ENCODE measurements around the gene SYNPO2. TPM values are rescaled to one million over a fixed set of nuclear protein-coding genes. Genes with fewer than 3 reads are reported as not detected.

The SYNPO2 gene
- total and polyA plus RNA-seq, 2 donors (not counting 1 experiment from before 2014, with no cell fraction given) = 40.1 to 71.7 TPM

DNA sequence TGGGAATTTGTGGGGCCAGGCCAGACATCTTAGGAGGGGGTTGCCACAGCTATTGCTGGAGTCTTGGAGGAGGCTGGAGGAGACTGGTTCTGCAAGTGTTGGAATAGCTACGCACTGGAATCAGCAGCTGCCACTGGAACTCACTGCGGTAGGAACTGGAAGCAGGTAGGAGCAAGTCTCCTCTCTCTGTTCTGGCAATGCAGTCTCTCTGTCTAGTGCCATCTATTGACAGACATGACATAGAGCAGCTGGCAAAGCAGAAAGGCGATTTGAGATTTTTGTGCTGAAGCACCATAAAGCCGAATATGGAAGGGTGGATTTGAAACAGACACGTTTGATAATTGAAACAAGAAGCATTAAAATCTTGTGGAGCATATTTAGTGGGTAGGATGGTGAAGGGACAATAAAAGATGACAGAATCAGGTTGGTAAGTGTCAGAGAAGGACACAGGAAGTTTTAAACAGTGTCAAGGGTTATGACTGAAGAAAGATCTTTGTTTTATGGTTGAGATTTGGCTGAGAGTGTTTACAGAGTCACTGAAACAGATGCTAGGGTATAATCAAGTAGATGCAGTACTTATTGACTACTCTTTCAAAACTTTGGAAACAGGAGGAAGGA is 23.5 kb upstream of the SYNPO2 start:
- no peaks in the 10 kb centered on the region for H3K36me3 ChIP-seq (ENCODE audit: control insufficient read depth, insufficient read depth, low read length)
- H3K4me2 ChIP-seq (ENCODE audit: extremely low read depth, insufficient read depth, low read length) = peak overlapping the region; percentile 49
- TF ChIP-seq, protein P1, sequence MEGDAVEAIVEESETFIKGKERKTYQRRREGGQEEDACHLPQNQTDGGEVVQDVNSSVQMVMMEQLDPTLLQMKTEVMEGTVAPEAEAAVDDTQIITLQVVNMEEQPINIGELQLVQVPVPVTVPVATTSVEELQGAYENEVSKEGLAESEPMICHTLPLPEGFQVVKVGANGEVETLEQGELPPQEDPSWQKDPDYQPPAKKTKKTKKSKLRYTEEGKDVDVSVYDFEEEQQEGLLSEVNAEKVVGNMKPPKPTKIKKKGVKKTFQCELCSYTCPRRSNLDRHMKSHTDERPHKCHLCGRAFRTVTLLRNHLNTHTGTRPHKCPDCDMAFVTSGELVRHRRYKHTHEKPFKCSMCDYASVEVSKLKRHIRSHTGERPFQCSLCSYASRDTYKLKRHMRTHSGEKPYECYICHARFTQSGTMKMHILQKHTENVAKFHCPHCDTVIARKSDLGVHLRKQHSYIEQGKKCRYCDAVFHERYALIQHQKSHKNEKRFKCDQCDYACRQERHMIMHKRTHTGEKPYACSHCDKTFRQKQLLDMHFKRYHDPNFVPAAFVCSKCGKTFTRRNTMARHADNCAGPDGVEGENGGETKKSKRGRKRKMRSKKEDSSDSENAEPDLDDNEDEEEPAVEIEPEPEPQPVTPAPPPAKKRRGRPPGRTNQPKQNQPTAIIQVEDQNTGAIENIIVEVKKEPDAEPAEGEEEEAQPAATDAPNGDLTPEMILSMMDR (conservative IDR thresholded peaks at IDR 0.05 in 1 of 2, IDR thresholded peaks at IDR 0.05 in 1 of 2; ENCODE audit: low read depth in 1 of 2, low read length in 2 of 2) = peak; percentile 51 to 76
- TF ChIP-seq EZH2 (IDR thresholded peaks at IDR 0.05; ENCODE audit: low read length, missing control alignments) = no peak
- no peaks in the 10 kb centered on the region for H3K27me3 ChIP-seq (ENCODE audit: control insufficient read depth, insufficient read depth, low read length)
- no peak overlapping the region for H3K27ac ChIP-seq (ENCODE audit: insufficient read depth, low read length)
- H3K9ac ChIP-seq (ENCODE audit: insufficient read depth, low read length) = no peak overlapping the region
- H3K4me3 ChIP-seq (replicated peaks in 1 of 4; ENCODE audit: control extremely low read depth in 1 of 4, insufficient read depth in 1 of 4, low read depth in 3 of 4, low read length in 4 of 4) = no peak overlapping the region
- peak overlapping the region; percentile 65 for H2AFZ ChIP-seq (ENCODE audit: low read length)
- H3K79me2 ChIP-seq (ENCODE audit: control insufficient read depth, insufficient read depth, low read length) = no peaks in the 10 kb centered on the region
- peak; percentile 66 for DNase-seq (ENCODE audit: low read depth in 2 of 2)
- H3K9me3 ChIP-seq (ENCODE audit: control insufficient read depth, insufficient read depth, low read depth, low read length) = no peaks in the 10 kb centered on the region
- no peaks in the 10 kb centered on the region for H3K4me1 ChIP-seq (ENCODE audit: control insufficient read depth, extremely low read depth, insufficient read depth, low read length)
- H4K20me1 ChIP-seq (ENCODE audit: control insufficient read depth, extremely low read depth, insufficient read depth, low read length) = no peaks in the 10 kb centered on the region

DNA sequence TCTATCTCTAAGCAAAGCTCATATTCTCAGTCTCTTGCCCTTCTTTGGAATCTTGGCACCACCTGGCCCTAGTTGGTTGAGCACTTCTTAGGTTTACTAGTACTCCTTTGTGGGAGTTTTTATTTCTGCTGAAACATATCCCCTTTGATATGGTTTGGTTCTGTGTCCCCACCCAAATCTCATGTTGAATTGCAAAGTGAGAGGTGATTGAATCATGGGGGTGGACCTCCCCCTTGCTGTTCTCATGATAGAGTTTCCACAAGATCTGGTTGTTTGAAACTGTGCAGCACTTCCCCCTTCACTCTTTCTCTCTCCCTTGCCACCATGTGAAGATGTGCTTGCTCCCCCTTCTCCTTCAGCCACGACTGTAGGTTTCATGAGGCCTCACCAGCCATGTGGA is 22.2 kb upstream of the SYNPO2 start:
- no peaks in the 10 kb centered on the region for H3K79me2 ChIP-seq (ENCODE audit: control insufficient read depth, insufficient read depth, low read length)
- no peaks in the 10 kb centered on the region for H3K4me1 ChIP-seq (ENCODE audit: control insufficient read depth, extremely low read depth, insufficient read depth, low read length)
- H2AFZ ChIP-seq (ENCODE audit: low read length) = no peak overlapping the region
- H3K4me2 ChIP-seq (ENCODE audit: extremely low read depth, insufficient read depth, low read length) = no peak overlapping the region
- H3K36me3 ChIP-seq (ENCODE audit: control insufficient read depth, insufficient read depth, low read length) = no peaks in the 10 kb centered on the region
- TF ChIP-seq EZH2 (IDR thresholded peaks at IDR 0.05; ENCODE audit: low read length, missing control alignments) = no peak
- TF ChIP-seq, protein P1 (conservative IDR thresholded peaks at IDR 0.05 in 1 of 2, IDR thresholded peaks at IDR 0.05 in 1 of 2; ENCODE audit: low read depth in 1 of 2, low read length in 2 of 2) = no peak
- H3K4me3 ChIP-seq (replicated peaks in 1 of 4; ENCODE audit: control extremely low read depth in 1 of 4, insufficient read depth in 1 of 4, low read depth in 3 of 4, low read length in 4 of 4) = no peak overlapping the region
- no peaks in the 10 kb centered on the region for H3K27me3 ChIP-seq (ENCODE audit: control insufficient read depth, insufficient read depth, low read length)
- no peaks in the 10 kb centered on the region for H4K20me1 ChIP-seq (ENCODE audit: control insufficient read depth, extremely low read depth, insufficient read depth, low read length)
- DNase-seq (ENCODE audit: low read depth in 2 of 2) = no peak
- no peak overlapping the region for H3K27ac ChIP-seq (ENCODE audit: insufficient read depth, low read length)
- H3K9me3 ChIP-seq (ENCODE audit: control insufficient read depth, insufficient read depth, low read depth, low read length) = no peaks in the 10 kb centered on the region
- no peak overlapping the region for H3K9ac ChIP-seq (ENCODE audit: insufficient read depth, low read length)

DNA sequence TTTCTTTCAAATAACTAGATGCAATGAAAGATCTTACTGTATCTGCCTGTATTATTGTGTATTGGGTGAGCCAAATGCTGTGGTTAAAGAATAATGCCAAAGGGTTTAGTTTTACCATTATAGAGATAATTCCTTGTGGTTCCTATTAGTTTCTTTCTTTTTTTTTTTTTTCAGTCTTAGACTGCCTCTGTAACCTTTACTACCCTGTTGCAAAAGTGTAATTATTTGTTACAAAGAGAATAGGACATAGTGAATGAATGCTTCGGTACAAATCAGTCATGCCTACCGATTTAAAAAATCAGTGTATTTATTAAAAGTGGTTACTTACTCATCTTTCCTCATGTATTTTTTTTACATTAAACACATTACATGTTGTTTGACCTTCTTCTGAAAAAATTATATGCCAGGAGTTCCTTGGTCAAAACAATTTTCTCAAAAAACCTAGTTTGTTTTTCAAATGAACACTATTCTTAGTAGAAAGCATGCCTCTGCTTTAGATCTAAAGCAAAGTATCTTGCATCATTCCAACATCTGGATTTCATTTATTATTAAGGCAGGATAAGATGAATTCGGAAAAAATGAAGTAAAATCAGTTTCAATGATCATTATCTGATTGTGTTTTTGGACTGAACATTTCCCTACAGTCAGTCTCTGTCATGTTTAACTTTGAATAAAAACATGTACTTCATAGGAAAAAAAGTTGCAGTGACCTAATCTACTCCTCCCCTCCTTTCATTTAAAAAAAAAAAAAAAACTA is 21.2 kb upstream of the SYNPO2 start:
- no peaks in the 10 kb centered on the region for H4K20me1 ChIP-seq (ENCODE audit: control insufficient read depth, extremely low read depth, insufficient read depth, low read length)
- H3K9ac ChIP-seq (ENCODE audit: insufficient read depth, low read length) = no peak overlapping the region
- H3K36me3 ChIP-seq (ENCODE audit: control insufficient read depth, insufficient read depth, low read length) = no peaks in the 10 kb centered on the region
- H2AFZ ChIP-seq (ENCODE audit: low read length) = no peak overlapping the region
- TF ChIP-seq, protein P1 (conservative IDR thresholded peaks at IDR 0.05 in 1 of 2, IDR thresholded peaks at IDR 0.05 in 1 of 2; ENCODE audit: low read depth in 1 of 2, low read length in 2 of 2) = no peak
- TF ChIP-seq EZH2 (IDR thresholded peaks at IDR 0.05; ENCODE audit: low read length, missing control alignments) = no peak
- no peaks in the 10 kb centered on the region for H3K27me3 ChIP-seq (ENCODE audit: control insufficient read depth, insufficient read depth, low read length)
- H3K27ac ChIP-seq (ENCODE audit: insufficient read depth, low read length) = no peak overlapping the region
- no peak overlapping the region for H3K4me3 ChIP-seq (replicated peaks in 1 of 4; ENCODE audit: control extremely low read depth in 1 of 4, insufficient read depth in 1 of 4, low read depth in 3 of 4, low read length in 4 of 4)
- peak; percentile 18 to 66 for DNase-seq (ENCODE audit: low read depth in 2 of 2)
- no peaks in the 10 kb centered on the region for H3K4me1 ChIP-seq (ENCODE audit: control insufficient read depth, extremely low read depth, insufficient read depth, low read length)
- no peak overlapping the region for H3K4me2 ChIP-seq (ENCODE audit: extremely low read depth, insufficient read depth, low read length)
- H3K9me3 ChIP-seq (ENCODE audit: control insufficient read depth, insufficient read depth, low read depth, low read length) = no peaks in the 10 kb centered on the region
- H3K79me2 ChIP-seq (ENCODE audit: control insufficient read depth, insufficient read depth, low read length) = no peaks in the 10 kb centered on the region

All from fibroblast of lung (primary cell).